ENCODE data around the gene EIF2A.
"Not testable (repeated sequence)": the region's sequence is repeated elsewhere in the genome, so short reads cannot be mapped to it uniquely, and the experiment has no call there.

EIF2A gene

DNA sequence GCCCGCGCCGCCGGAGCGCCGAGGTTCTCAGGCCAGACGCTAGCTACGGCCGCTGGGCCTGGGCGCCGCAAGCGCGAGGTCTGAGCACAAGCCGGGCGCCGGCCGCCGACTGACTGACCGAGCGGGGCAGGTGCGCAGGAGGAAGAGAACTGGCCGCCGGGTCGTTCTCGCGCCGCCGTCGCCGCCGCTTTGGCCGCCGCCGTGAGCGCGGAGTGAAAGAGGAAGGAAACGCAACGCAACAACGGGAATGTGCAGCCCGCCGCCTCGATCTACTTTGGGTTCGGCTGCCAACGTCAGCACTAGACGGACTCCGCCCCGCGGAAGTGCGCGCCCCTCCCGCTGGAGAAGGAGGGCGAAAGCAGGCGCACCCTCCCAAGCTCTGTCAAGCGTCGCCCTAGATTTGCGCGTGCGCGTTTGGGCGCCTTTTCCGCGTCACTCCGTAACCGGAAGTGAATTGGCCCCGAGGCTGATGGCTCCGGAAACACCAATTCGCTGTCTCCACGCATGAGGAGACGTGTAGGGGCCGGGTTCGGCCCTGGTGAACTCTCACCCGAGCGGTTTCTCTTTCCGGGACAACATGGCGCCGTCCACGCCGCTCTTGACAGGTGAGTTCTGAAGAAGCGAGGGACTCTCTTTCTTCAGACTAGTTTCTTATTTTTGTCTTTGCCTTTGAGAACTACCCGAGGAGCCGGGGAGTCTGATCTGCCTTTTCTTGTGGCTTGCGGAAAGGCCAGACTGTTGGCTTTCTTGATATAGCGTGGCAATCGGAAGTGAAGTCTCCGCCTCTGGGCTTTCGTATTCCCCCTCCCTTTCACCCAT, at the start of gene EIF2A, which contains the start of gene SERP1:
TSS of gene EIF2A (plus strand) at position 562 of the 819 bp plus-strand sequence. CDS start at position 578, 16 bp downstream.
TSS of gene SERP1 (minus strand) at position 271 of the 819 bp plus-strand sequence. CDS start 361 bp downstream, outside the sequence.
- DNase-seq, result peak; percentile 94

DNA sequence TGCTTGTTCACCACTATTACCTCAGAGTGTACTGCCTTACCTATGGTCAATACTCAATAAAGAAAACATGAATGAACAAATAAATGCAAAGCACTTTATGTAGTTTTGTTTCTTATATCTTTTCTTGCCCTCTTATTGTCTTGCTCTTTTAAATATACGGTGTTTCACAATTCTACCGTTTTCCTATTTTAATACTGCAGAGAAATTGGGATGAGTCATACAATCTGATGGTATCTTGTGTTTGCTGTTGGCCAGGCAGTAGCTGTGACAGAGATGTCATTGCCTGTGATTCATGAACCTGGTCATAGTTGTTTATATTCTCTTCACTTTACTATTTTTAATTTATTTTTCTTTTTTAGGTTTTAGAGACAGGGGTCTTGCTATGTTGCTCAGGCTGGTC, 48.6 kb upstream of the EIF2A start:
- DNase-seq, result no peak

DNA sequence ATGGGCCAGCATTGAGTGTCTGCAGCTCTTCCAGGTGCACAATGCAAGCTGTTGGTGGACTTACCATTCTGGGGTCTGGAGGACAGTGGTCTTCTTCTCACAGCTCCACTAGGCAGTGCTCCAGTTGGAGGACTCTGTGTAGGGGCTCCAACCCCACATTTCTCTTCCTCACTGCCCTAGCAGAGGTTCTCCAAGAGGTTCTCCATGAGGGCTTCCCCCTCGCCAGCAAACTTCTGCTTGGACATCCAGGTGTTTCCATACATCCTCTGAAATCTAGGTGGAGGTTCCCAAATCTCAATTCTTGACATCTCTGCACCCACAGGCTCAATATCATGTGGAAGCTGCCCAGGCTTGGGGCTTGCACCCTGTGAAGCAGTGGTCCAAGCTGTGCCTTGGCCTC, 45.6 kb upstream of the EIF2A start:
- DNase-seq, result not testable (repeated sequence)

DNA sequence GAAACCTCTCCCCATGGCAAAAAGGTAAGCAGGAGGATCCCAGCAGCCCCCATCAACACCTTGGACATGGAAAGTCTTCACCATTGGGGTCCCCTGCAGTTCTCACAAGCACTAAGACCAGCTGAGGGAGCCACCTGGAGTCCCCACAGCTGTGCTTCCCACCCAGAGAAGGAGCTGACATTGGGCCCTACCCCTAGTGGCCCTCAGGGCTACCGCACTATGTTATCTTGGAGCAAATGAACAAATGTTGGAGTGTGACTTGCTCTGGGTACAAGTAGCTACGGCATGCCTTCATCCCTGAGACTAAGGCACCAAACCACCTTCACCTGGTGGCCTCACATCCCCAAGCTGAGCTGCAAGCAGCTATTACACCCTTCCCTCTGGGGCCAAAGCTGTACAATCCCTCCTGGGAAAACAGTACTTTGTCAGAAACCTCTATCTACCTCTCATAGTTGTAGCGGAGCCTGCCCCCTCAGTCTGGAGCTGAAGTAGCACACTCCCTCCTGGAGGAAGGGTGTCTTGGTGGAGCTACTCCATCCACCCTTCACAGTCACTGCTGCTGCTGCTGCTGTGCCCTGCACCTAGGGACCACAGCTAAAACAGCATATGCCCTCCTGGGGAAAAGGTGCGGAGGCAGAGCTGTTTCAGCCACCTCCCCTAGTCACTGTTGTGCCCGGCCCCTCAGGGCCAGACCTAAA, 43.0 kb upstream of the EIF2A start:
- no peak for DNase-seq

DNA sequence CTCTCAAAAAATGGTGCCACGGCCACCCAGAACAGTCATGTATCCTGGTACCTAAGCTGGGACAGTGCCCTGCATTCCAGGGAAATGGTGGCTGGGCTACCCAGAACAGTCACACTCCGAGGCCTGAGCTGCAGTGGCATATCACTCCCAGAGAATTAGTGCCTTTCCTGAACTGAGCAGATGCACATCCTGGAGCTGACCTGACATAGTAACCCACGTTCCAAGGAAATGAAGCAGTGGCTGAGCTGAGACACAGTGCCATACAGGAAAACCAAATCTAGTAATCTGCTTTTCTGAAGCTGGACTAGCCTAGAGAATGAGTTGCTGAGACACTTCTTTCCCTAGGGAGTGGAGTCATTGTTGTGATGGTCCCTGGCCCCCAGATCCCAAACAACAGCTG, 42.1 kb upstream of the EIF2A start:
- DNase-seq, result no peak

DNA sequence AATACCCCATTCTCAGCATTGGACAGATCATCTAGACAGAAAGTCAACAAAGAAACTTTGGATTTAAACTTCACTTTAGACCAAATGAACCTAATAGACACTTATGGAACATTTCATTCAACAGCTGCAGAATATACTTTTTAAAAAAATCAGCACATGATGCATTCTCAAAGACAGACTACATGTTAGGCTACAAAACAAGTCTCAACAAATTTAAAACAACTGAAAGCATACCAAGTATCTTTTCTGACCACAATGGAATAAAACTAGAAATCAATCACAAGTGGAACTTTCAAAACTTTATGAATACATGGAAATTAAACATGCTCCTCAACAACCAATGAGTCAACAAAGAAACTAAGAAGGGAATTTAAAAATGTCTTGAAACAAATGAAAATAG, 38.2 kb upstream of the EIF2A start:
- DNase-seq, result no peak

DNA sequence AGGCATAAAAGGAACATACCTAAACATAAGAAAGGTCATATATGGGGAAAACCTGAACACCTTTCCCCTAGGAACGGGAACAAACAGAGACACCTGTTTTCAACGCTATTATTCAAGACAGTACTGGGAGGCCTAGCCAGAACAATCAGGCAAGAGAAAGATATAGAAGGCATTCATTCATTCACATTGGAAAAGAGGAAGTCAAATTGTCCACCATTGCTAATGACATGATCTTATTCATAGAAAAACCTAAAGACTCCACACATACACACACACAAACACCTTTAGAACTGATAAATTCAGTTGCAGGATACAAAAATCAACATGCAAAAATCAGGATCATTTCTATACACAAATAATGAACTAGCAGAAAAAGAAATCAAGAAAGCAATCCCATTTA, 36.8 kb upstream of the EIF2A start:
- DNase-seq, result no peak

DNA sequence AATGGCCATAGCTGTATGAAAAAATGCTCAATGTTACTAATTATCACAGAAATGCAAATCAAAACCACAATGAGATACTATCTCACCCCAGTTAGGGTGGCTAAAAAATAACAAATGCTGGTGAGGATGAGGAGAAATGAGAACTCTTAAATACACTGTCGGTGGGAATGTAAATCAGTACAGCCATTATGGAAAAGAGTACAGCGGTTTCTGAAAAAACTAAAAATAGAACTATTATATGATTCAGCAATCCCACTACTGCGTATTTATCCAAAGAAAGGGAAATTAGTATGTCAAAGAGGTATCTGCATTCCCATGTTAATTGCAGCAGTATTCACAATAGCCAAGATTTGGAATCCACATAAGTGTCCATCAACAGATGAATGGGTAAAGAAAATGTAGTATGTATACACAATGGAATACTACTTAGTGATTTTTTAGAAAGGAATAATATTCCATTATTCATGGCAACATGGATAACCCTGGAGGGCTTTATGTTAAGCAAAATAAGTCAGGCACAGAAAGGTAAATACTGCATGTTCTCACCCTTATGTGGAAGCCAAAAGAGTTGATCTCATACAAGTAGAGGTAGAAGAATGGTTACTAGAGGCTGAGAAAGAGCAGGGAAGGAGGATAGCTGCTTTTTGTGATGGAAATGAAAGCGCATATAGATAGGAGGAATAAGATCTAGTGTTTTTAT, 35.3 kb upstream of the EIF2A start:
- no peak for DNase-seq

DNA sequence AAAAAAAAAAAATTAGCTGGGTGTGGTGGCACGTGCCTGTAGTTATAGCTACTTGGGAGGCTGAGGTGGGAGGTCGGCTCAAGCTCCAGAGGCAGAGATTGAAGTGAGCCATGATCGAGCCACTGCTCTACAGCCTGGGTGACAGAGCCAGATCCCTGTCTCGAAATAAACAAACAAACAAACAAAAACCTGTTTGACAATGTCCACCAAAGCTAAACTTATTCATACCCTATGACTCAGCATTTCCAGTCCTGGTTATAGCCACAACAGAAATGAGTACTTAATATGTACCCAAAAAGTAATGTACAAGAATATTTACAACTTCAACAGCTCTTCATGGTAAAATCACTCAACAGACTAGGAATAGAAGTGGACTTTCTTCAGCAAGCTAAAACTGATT, 31.4 kb upstream of the EIF2A start:
- DNase-seq, result no peak

DNA sequence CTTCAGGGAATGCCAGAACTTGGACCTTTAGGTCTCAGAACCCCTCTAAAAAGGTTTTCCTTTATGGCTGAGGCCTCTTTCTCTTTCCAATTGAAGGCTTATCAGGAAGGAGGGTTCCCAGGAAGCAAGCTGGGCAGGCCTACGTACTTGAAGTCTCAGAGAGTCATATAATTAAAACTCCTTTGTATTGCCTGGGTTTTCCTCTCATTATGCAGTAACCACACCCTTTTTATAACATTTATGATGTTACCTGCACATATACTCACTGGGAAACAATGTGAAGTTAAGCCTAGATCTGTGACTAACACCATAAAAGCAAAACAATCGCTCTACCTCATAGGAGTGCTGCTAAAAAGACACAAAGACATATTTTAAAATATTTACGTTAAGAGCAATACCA, 27.6 kb upstream of the EIF2A start:
- DNase-seq, result no peak

DNA sequence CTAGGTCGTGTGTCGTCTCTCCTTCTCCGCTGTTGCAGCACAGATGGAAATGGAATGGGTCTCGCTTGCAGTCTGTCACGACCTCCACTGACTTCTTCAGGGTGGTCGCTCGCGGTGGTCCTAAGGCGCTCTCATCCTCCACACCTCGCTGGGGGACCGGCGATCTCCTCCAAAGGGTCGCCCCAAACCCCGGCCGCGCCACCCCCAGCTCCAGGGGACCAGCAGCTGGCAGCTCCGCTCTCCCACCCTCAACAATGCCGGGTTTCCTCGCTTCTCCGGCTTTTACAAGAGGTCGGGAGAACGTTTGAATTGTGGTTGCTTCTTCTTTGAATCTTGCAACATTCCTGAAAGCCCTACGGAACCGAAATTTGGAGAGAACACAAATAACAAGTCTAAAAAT, 26.2 kb upstream of the EIF2A start:
- DNase-seq, result no peak

DNA sequence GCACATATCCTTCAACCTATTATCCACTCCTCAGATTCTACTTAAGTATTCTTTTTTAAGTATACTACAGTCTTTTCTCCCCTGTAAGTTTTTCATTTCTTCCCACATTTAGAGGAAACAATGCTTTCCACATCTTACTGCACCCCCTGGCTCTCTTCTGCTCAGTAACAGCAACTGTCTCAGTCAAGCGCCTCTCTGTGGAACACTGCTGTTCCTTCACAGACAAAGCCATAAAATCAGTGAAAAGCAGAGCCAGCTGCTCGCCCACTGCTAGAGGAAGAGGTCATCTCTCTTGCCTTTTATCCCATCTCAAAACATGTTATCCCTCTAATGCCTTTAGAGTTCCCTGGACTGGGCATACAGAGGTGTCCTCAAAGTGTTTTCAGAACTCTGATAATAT, 25.1 kb upstream of the EIF2A start:
- no peak for DNase-seq

DNA sequence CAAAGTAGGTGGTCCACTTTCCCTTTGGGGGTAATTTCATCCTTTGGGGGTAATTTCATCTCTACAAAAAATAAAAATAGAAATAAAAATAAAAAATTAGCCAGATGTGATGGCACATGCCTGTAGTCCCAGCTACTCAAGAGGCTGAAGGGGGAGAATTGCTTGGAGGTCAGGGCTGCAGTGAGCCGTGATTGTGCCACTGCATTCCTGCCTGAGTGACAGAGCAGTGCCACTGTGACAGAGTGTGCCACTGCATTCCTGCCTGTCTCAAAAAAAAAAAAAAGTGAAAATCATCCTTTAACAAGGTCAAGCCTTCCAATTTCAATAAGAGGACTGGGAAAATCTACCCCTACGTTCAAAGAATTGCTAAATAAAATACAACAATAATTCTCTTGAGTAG, 23.0 kb upstream of the EIF2A start:
- DNase-seq, result no peak

DNA sequence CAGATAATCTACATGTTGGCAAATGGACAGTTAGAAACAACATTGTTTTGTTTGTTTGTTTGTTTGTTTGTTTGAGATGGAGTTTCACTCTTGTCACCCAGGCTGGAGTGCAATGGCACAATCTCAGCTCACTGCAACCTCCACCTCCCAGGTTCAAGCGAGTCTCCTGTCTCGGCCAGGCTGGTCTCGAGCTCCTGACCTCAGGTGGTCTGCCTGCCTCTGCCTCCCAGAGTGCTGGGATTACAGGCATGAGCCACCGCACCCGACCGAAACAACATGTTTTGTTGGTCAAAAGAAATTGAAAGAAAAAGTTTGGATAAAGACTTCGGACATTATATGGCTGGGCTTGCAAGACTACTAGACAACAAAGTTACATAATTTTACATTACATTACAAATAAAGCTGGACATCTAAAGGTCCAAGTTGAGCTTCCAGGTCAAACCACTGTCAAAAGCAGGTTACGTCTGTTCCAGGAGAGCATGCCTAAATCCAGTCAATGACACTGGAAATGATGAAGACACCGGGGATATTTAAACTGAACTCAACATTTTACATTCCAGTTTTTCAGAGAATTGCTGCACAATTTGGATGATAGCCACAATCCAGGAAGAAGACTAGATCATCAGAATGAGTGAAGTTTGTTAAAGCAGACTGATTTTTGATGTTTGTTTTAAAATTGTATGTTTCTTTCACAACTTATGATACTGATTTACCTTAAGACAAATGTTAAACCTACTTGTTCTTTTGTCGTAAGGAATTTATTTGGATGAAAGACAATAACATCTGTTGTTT, 18.9 kb upstream of the EIF2A start:
- DNase-seq, result no peak

DNA sequence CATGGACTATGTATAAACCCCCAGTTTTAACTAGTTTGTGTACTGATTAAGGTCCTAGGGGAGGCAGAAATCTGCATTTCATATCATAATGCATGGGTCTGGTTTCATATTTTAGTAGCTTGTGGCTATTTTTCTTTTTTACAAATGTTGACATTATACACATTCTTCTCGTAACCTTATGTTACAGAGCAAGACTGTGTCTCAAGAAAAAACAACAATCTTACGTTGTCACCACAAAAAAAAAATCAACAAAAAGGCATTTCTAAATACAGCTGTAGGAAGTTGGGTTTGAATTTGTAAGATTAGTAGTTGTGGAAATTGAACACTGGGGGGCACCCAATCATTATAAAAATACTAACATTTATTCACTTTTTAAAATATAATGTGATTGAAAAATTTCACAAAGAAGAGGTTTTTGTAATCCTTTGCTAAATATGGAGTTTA, 18.2 kb upstream of the EIF2A start:
- peak; percentile 11 for DNase-seq

DNA sequence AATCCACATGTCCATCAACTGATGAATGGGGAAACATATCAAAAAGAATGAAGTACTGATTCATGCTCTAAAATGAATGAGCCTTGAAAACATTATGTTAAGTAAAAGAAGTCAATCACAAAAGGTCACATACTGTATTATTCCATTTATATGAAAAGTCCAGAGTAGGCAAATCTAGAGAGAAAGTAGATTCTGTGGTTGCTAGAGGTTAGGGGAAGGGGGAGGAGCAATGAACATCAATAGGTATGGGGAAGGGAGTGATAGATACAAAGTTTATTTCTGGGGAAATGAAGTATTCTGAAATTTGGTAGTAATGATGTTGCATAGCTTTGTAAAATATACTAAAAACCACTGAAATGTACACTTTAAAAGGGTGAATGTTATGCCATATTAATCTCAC, 14.8 kb upstream of the EIF2A start:
- DNase-seq, result no peak

DNA sequence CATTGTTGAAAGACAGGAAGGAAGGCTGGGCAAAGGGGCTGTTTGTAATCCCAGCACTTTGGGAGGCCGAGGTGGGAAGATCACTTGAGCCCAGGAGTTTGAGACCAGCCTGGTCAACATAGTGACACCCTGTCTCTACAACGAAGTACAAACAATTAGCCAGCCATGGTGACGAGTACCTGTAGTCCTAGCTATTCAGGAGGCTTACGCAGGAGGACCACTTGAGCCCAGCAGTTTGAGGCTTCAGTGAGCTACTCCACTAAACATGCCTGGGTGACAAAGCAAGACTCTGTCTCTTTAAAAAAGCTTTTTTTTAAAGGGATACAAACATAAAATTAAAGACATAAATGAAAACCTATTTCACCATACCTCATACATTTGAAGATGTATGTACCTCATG, 11.4 kb upstream of the EIF2A start:
- DNase-seq, result peak; percentile 65

DNA sequence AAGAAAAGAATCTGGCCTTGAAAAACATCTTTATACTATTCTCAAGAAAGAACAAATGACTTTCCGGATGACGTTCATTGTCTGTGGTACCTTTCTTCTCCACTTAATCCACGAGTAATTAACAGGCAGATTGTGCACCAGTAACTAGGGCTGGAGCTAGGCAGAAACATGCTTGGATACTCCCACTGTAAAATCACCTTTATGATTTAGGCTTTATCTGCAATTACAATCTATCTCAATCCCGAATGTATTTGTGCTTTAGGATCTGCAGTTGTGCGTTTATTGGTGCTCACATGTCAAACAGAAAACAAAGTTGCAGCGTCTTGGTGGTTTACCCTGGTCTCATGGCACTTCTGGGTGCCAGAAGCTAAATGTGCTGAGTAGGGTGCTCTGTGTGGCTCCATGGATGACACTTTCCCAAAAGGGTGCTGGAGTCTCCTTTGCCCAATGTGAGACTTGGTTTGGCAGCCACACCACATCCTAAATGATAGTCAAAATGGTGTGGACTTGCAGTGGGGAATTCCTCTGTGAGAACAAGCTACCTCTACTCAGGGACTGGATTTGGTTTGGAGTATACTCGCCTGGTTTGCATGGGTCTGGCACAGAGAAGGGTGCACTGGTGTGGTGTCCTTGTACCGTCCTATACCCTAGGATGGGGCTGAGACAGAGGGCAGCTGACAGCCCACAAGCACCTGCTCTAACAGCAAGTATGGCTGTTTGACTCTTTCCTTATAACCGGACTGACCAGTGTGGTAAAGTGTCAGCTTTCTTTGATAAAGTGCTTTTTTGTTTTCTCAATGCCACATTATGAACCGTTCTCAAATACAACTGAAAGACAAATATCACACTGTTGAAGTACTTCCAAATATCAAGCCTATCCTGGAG, 8.0 kb upstream of the EIF2A start:
- DNase-seq, result no peak

DNA sequence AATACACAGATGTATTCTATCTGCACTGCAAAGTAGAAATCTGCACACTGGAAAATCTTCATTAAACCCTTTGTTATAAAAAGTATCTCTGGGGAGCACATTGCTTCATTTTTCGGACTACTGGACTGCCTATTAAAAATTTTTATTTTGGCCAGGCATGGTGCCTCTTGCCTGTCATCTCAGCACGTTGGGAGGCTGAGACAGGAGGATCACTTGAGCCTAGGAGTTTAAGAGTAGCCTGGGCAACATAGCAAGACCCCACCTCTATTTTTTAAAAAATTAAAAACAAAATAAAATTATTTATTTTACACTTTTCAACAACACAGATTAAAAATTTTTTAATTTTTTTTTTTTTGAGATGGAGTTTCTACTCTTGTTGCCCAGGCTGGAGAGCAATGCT, 6.3 kb upstream of the EIF2A start:
- no peak for DNase-seq

DNA sequence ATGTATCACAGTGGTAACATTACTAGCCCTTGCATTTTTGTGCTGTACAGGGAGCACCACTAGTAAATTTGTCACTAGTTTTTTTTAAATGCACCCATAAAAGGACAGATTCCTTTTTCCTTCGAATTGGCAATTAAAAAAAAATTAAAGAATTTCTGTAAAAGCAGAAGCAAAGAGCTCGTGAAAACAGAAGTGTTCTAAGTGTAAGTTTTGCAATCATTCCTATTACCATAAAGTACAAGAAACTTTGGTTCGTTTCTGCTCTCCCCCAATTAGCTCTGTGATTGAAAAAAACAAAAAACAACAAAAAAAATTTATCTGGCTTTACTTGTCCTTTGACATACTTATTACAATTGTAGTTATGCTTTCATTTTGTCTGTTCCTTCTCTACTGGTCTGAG, 5.6 kb upstream of the EIF2A start:
- DNase-seq, result no peak

DNA sequence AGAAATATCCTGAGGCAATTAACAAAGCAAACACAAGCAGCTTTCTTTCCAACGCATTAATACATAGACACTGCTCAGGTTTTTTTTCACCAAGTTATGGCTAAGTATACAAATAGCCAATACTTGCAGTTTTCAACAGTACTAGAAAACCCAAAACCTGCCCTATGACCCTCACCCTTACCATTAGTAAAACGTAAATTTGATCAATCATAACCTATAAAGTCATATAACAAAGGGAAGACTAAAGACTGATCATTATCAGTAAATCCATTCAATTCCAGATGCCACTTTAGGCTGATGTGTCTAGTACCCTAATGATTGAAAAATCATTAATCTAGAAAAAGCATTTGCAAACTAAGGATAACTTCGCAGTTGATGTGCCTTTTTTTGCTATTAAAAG, 3.5 kb upstream of the EIF2A start:
- no peak for DNase-seq

DNA sequence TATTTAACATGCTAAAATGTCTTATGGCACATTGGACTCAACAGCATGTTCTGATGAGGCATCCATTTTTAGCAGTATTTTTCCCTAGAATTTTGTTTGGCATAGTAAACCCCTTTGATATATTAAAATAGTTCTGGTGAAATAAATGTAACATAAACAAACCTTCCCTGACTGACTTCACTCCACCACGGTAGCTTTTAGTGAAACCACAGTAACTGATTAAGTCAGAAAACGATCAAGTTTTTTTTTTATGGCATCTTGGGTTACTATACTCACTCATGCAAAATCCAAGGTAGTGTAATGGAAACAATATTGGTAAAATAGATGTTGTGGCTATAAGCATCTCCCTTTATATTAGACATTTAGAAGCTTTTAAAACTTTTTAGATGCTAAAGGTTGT, 3.1 kb upstream of the EIF2A start:
- no peak for DNase-seq
